ENCODE measurements around the gene UBL3.

UBL3 gene

GRCh38 chr13:29858231-29858630, 7.8 kb upstream of the UBL3 start:
- DNase-seq (ENCODE audit: extremely low read depth in 1 of 2, low read depth in 1 of 2), result no peak

DNA sequence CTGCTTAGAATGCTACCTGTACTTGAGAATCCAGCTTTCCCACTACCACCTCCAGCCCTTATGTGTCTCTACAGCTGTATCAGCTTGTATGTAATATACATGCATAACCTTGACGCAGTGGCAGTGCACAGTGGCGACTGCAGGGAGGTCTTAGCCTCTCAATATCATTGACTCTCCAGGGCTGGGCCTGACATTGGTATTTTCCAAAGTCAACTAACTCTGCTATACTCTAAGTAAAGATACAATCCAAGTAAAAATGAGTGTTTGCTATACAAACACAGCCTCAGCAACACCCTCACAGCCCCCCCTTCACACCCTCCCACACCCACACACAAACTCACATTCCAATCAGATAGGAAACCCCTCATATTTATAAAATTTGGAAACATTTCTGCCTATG, 6.7 kb upstream of the UBL3 start:
- DNase-seq (ENCODE audit: extremely low read depth in 1 of 2, low read depth in 1 of 2), result no peak

- DNase-seq (ENCODE audit: extremely low read depth in 1 of 2, low read depth in 1 of 2), result no peak
Observed at GRCh38 chr13:29856426-29856825, 6.0 kb upstream of the UBL3 start.

DNA sequence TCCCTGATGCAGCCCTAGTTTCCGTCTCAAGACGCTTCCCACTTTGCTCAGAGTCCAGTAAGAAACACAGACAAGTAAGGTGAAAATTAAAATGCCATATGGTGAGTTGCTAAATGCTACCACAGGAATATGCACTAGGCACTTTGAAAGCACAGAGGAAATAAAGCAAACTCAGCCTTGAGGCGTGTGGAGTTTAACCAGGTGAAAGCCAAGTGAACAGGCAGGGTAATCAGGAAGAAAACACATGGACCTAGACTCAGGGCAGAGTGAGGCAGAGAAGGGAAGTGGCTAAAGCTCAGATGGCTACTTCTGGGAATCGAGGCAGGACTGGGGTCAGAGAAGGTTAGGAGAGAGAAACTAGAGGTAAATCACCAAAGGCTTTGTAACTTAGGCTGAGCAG, 5.4 kb upstream of the UBL3 start:
- DNase-seq (ENCODE audit: extremely low read depth in 1 of 2, low read depth in 1 of 2), result no peak

DNA sequence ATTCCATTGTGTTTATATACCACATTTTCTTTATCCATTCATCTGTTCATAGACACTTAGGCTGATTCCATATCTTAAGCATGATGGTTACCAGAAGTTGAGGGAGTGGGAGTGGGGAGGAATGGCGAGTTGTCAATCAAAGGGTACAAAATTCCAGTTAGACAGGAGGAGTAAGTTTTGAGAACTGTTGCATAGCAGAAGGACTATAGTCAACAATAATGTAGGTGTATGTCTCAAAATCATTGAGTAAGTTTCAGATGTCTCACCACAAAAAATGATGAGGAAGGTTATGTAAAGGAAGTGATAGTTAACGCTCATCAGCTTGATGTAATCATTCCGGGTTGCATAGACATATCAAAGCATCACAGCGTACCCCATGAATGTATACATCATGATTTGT, 4.6 kb upstream of the UBL3 start:
- DNase-seq (ENCODE audit: extremely low read depth in 1 of 2, low read depth in 1 of 2), result no peak

GRCh38 chr13:29853131-29853530, 2.7 kb upstream of the UBL3 start:
- no peak for DNase-seq (ENCODE audit: extremely low read depth in 1 of 2, low read depth in 1 of 2)

DNA sequence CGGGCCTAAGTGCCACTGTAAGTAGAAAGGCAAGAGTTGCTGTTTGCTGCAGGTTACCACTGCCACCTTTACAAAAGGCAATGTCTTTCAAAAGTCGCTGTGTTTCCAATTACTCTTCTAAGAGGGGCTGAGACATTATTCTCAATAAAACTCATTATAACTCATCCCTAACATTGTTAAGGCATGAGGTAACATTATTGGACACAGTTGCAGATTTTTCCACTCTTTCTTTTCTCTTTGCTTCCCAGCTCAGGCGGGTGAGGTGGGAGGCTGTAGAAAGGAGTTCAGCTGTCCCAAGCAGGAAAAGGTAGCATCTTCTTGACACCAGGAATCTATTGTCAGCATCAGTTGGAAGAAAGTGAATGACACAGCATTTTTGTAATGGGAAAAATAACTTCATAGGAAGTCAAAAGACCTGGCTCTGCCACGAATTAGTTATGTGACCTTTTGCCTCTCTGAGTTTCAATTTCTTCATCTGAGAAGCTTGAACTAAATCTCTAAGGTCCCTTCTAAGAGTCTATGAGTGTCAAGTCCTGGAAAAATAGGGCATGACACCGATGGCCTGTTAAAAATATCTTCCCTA, 2.1 kb upstream of the UBL3 start:
- no peak for DNase-seq (ENCODE audit: extremely low read depth in 1 of 2, low read depth in 1 of 2)

DNA sequence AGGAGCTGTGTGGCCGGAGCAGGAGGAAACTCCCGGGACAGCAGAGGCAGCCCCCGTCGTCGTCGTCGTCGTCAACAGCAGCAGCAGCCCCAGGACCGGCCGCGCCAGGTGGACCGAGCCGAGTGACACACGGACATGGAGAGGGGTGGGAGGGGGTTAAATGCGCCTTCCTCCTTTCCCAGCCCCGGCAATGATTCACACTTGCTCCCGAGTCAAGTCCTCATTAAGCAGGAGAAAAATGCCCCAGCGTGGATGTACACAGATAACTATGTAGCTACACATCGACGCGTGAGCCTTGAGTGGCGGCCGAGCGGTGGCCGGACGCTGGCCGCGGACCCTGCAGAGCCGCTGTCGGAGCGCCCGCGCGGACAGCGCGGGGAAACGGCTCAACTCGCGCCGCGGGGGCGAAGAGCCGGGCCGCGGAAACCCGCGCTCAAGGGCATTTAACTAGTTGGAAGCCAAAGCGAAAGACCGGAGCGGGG, 645 bp downstream of the UBL3 start:
- DNase-seq (ENCODE audit: extremely low read depth in 1 of 2, low read depth in 1 of 2), result peak; percentile 6 to 10

DNA sequence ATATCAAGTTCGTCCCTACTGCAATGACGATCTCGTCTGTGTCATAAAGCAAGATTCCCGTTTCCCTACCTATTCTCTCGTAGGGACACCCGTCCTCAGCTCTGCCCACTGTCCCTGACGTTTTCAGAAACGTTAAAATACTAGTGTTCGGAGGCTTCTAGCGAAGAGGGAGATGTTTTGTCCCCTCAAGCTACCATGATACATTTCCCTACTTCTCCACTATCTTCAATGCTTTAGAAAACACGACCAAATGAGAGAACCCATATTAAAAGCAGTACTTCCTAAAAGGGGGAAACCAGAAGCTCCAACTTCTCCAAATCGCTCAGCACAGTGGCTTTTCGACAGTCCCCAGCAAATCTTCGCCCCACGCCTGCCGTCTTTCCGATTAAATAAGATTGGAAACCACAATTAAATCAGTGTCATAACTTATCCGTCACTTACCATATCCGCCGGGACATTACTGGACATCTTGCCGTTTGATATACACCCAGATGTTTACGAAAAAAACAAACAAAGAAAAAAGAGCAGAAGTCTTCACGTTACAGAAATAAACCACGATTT, 1.3 kb downstream of the UBL3 start:
- DNase-seq (ENCODE audit: extremely low read depth in 1 of 2, low read depth in 1 of 2), result peak in 1 of 2 donors; percentile 20

DNA sequence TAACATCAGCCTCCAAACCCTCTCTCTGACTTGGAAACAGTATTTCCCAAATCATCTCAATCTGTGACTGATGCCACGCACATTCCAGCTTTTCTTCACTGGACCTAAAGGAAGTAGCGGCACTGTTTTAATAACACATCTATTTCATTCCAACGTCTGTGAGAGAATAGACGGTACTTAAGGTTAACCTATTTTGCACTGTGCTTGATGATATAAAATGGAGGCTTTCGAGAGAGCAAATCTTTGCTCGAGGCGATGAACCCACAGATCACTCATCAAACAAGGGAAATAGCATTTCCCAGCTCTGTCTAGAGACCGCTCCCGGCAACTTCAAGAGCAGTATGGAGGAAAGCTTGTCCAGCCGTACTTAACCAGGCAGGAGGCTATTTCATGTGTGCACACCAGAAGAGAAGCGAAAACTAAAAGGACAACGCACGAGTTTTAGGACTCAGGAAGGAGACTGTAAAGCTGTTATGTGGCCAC, 2.9 kb downstream of the UBL3 start:
- no peak for DNase-seq (ENCODE audit: extremely low read depth in 1 of 2, low read depth in 1 of 2)

DNA sequence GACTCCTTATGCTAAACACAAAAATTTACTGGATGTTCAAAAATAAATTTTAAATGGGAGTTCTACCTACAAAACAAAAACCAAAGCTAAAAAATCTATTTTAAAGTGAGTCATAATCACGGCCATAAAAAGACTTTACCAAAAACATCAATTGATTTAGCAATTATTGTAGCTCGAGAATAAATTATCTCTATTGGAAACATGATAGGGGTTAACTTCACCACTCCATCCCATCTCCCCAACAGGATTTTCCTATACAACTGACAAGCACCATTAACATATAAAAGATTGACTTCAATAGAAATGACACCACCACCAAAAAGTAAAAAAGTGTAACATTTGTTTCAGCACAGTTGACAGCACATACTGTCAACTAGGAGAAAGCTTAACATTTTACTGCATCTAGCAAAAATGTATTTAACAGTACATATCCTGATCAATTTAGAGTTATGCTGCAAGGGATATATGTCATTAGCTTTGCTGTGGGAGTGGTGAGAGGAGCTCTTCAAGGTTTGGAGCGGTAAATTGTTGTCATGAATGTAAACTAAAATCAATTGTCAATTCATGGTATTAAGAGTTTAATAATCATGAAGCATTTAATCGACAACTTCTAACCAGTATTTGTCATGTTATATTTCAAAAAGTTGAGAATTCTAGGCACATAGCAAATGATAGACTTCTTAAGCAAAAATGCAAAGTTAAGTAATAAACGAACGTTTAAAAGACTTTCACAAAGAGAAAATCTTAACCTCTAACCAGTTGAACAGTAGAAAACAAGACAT, 3.8 kb downstream of the UBL3 start:
- no peak for DNase-seq (ENCODE audit: extremely low read depth in 1 of 2, low read depth in 1 of 2)

DNA sequence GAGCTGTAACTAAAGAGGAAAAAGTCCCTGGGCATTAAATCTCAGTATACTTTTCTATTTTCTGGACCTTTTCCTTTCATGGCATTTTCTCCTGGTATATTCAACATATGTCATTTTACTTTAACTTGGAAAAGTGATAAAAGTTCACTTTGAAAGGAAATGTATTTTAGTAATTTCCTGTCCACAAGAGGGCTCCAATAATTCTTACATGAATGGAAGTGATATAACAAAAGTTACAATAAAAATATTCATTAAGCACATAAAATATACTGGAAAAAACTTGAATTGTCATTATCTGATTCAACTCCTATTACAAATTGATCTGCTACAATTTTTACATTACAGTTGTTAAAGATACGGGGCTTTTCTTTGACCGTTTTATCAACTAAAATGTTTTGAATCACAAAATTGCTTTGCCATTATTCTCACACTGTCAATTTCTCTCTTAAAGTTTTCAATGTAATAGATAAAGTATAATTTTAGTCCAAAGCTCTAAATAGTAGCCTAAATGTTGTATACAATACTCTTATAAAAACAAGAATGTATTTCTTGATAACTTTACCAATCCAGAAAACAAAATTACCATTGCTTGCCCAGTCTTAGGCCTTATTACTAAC, 4.9 kb downstream of the UBL3 start:
- DNase-seq (ENCODE audit: extremely low read depth in 1 of 2, low read depth in 1 of 2), result no peak

DNA sequence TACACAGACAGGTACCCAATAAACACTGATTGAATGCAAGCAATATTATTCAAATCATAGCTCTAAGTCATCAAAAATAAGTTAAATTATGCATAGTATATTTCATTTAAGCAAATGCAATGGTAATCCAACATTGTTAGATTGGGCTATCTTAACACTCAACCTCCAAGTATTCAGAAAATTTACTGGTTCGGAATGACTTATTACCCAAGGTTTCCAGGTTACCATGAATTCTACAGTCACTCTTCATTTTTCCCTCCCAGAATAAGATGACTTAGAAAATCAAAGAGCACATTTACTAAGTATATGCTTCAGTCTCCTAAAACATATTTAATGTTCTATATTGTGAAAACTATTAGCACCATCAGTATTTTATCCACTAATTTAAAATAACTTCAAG, 6.0 kb downstream of the UBL3 start:
- DNase-seq (ENCODE audit: extremely low read depth in 1 of 2, low read depth in 1 of 2), result no peak

DNA sequence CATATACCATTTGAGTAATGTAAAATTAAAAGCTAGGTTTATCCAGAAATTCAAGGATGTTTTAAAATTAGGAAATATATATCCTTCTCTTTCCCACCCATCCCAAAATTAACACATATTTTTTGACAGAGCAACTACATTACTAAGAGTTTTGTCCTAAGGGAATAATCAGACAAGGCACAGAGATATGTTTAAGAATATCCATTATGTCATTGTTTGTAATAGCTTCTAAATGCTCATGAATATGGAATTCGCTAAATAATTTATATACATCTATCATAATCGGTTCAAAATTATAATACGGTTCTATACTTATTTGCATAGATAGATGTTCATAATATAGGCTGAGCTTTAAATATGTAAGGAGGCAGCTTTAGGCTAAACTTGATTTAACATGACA, 9.8 kb downstream of the UBL3 start:
- no peak for DNase-seq (ENCODE audit: extremely low read depth in 1 of 2, low read depth in 1 of 2)

DNA sequence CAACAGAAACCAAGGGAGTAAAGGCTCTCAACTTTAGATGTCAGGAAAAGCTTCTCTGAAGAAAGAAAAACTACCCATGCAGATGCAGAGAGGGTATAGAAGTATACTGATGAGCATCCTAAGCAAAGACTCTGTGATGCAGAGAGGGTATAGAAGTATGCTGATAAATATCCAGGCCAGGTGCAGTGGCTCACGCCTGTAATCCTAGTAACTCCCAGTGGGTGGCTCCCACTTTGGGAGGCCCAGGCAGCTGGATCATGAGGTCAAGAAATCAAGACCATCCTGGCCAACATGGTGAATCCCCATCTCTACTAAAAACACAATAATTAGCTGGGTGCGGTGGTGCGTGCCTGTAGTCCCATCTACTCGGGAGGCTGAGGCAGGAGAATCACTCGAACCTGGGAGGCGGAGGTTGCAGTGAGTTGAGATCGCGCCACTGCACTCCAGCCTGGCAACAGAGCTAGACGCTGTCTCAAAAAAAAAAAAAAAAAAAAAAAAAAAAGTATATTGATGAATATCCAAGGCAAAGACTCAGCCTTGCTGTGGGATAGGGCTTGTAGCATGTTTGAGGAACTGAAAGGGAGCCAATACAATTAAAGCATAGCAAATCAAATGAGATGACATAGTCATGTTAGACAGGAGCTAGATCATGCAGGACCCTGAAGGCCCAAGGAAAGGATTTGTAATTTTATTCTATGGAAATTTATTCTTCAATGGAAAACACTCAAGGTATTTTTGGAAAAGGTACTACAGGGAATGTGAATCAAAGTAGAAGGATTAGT, 14.9 kb downstream of the UBL3 start:
- no peak for DNase-seq (ENCODE audit: extremely low read depth in 1 of 2, low read depth in 1 of 2)

- DNase-seq (ENCODE audit: extremely low read depth in 1 of 2, low read depth in 1 of 2), result no peak
Observed at GRCh38 chr13:29832761-29833298, 17.6 kb downstream of the UBL3 start.

DNA sequence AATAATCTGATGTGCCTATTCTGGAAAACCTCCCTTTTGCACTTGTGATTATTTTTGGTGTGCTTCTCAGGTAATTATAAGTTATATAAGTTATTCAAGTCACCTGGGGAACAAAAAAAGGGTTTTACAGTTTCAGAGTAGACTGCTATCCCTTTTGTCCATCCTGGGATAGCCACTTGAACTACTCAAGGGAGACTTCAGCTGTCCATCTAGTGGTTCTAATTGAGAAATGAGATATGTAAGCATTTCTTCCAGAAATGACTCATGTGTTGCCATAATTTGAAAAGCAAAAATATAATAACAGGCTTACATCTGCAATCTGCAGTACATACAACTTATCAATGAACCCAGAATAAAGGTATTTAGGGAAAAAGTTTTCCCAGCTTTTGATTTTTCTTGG, 20.4 kb downstream of the UBL3 start:
- no peak for DNase-seq (ENCODE audit: extremely low read depth in 1 of 2, low read depth in 1 of 2)

GRCh38 chr13:29819143-29819542, 31.3 kb downstream of the UBL3 start:
- no peak for DNase-seq (ENCODE audit: extremely low read depth in 1 of 2, low read depth in 1 of 2)

- DNase-seq (ENCODE audit: extremely low read depth in 1 of 2, low read depth in 1 of 2), result no peak
Observed at GRCh38 chr13:29817604-29818378, 32.6 kb downstream of the UBL3 start.

GRCh38 chr13:29816715-29817114, 33.7 kb downstream of the UBL3 start:
- DNase-seq (ENCODE audit: extremely low read depth in 1 of 2, low read depth in 1 of 2), result no peak
